ENCODE results near the gene ZHX3. TPM values are rescaled to one million over a fixed set of nuclear protein-coding genes. Genes with fewer than 3 reads are reported as not detected.

ZHX3 gene
- total RNA-seq, 1 experiment from 2014 or later = 24.6 TPM

GRCh38 chr20:41231136-41231535, 86.4 kb downstream of the ZHX3 start:
- Mint-ChIP-seq H3K27me3 (ENCODE audit: insufficient read depth, unreplicated experiment) (no peaks in the 10 kb centered on the region), H3K36me3 (ENCODE audit: insufficient read depth, unreplicated experiment) (no peaks in the 10 kb centered on the region), H3K4me1 (ENCODE audit: low read depth, unreplicated experiment) (peaks cover 9% of the 10 kb centered on the region), H3K4me3 (ENCODE audit: unreplicated experiment) (no peak overlapping the region), H3K27ac (ENCODE audit: unreplicated experiment) (no peak overlapping the region), H3K9me3 (ENCODE audit: unreplicated experiment) (no peaks in the 10 kb centered on the region)
- intact Hi-C loops (cut with micrococcal nuclease; ENCODE audit: unreplicated experiment) = no loop called here
- CTCF ChIA-PET = interaction anchor here (0.8 to 4.5 kb wide), 8 partner anchors 12 to 263 kb away, joined by 3 to 52 read pairs (median 9); partner anchors contain the start of genes LPIN3 and PLCG1
- TF ChIP-seq, protein P1, sequence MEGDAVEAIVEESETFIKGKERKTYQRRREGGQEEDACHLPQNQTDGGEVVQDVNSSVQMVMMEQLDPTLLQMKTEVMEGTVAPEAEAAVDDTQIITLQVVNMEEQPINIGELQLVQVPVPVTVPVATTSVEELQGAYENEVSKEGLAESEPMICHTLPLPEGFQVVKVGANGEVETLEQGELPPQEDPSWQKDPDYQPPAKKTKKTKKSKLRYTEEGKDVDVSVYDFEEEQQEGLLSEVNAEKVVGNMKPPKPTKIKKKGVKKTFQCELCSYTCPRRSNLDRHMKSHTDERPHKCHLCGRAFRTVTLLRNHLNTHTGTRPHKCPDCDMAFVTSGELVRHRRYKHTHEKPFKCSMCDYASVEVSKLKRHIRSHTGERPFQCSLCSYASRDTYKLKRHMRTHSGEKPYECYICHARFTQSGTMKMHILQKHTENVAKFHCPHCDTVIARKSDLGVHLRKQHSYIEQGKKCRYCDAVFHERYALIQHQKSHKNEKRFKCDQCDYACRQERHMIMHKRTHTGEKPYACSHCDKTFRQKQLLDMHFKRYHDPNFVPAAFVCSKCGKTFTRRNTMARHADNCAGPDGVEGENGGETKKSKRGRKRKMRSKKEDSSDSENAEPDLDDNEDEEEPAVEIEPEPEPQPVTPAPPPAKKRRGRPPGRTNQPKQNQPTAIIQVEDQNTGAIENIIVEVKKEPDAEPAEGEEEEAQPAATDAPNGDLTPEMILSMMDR (IDR thresholded peaks at IDR 0.05; ENCODE audit: insufficient read depth in 1 of 2, low read depth in 1 of 2, low read length in 1 of 2, severe bottlenecking in 1 of 2, unreplicated experiment in 1 of 2) = no peak
- no peak for DNase-seq
- no peaks in the 10 kb centered on the region; the same call in 1 of the 2 replicates for H3K27me3 ChIP-seq (replicated peaks; ENCODE audit: control insufficient read depth, insufficient read depth, low read length)
- H3K4me1 ChIP-seq = peaks cover 9% of the 10 kb centered on the region
- POLR2A ChIA-PET = no interaction called here
- BruUV-seq (replicated peaks) = no TSS peak
- no peak overlapping the region for H3K4me3 ChIP-seq (ENCODE audit: low read depth, low read length)
- no peaks in the 10 kb centered on the region for H3K36me3 ChIP-seq (ENCODE audit: control insufficient read depth, insufficient read depth, low read length)
- no peaks in the 10 kb centered on the region for H3K9me3 ChIP-seq

DNA sequence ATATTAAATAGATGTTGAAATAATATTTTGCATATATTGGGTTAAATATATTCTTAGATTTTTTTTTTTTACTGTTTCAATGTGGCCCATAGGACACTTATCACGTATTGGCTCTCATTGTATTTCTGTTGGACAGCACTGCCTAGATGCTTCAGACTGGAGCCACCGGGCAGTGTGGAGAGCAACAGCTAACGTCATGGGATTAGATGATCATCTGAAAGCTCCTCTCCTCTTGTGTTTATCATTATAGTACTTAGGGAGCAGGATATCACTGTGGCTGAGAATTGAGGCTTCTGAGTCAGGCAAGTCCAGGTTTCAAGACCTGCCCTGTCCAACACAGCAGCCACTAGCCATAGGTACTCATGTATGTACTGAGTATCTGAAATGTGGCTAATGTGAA, 87.4 kb downstream of the ZHX3 start:
- CTCF ChIA-PET = no interaction called here
- Mint-ChIP-seq H3K27me3 (ENCODE audit: insufficient read depth, unreplicated experiment) (no peaks in the 10 kb centered on the region), H3K27ac (ENCODE audit: unreplicated experiment) (no peak overlapping the region), H3K4me3 (ENCODE audit: unreplicated experiment) (no peak overlapping the region), H3K9me3 (ENCODE audit: unreplicated experiment) (no peaks in the 10 kb centered on the region), H3K4me1 (ENCODE audit: low read depth, unreplicated experiment) (peaks cover 9% of the 10 kb centered on the region), H3K36me3 (ENCODE audit: insufficient read depth, unreplicated experiment) (no peaks in the 10 kb centered on the region)
- no peaks in the 10 kb centered on the region for H3K9me3 ChIP-seq
- intact Hi-C loops (cut with micrococcal nuclease; ENCODE audit: unreplicated experiment) = no loop called here
- H3K36me3 ChIP-seq (ENCODE audit: control insufficient read depth, insufficient read depth, low read length) = no peaks in the 10 kb centered on the region
- TF ChIP-seq, protein P1 (IDR thresholded peaks at IDR 0.05; ENCODE audit: insufficient read depth in 1 of 2, low read depth in 1 of 2, low read length in 1 of 2, severe bottlenecking in 1 of 2, unreplicated experiment in 1 of 2) = no peak
- BruUV-seq (replicated peaks) = no TSS peak
- H3K27me3 ChIP-seq (replicated peaks; ENCODE audit: control insufficient read depth, insufficient read depth, low read length) = no peaks in the 10 kb centered on the region; the same call in 1 of the 2 replicates
- POLR2A ChIA-PET = no interaction called here
- peaks cover 9% of the 10 kb centered on the region for H3K4me1 ChIP-seq
- no peak for DNase-seq
- no peak overlapping the region for H3K4me3 ChIP-seq (ENCODE audit: low read depth, low read length)

DNA sequence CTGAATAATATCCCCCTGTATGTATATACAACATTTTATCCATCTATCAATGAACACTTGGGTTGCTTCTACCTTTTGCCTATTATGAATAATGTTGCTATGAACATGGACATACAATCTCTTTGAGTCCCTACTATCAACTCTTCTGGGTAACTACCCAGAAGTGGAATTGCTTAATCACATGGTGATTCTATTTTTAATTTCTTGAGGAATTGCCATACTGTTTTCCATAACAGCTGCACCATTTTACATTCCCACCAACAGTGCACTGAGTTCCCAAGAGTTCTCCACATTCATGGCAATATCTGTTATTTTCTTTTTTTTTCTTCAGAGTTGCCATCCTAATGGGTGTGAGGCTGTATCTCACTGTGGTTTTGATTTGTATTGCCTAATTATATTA, 88.3 kb downstream of the ZHX3 start:
- H3K27ac Mint-ChIP-seq (ENCODE audit: unreplicated experiment) = no peak overlapping the region
- intact Hi-C loops (cut with micrococcal nuclease; ENCODE audit: unreplicated experiment) = no loop called here
- H3K9me3 ChIP-seq = no peaks in the 10 kb centered on the region
- TF ChIP-seq, protein P1 (IDR thresholded peaks at IDR 0.05; ENCODE audit: insufficient read depth in 1 of 2, low read depth in 1 of 2, low read length in 1 of 2, severe bottlenecking in 1 of 2, unreplicated experiment in 1 of 2) = no peak
- H3K4me1 ChIP-seq = peaks cover 5% of the 10 kb centered on the region
- no peak for DNase-seq
- peaks cover 9% of the 10 kb centered on the region for H3K4me1 Mint-ChIP-seq (ENCODE audit: low read depth, unreplicated experiment)
- ChIA-PET CTCF (no interaction called here), POLR2A (no interaction called here)
- no peaks in the 10 kb centered on the region for H3K36me3 ChIP-seq (ENCODE audit: control insufficient read depth, insufficient read depth, low read length)
- H3K27me3 ChIP-seq (replicated peaks; ENCODE audit: control insufficient read depth, insufficient read depth, low read length) = no peaks in the 10 kb centered on the region; the same call in 1 of the 2 replicates
- H3K4me3 Mint-ChIP-seq (ENCODE audit: unreplicated experiment) = no peak overlapping the region
- H3K36me3 Mint-ChIP-seq (ENCODE audit: insufficient read depth, unreplicated experiment) = no peaks in the 10 kb centered on the region
- no TSS peak for BruUV-seq (replicated peaks)
- no peaks in the 10 kb centered on the region for H3K9me3 Mint-ChIP-seq (ENCODE audit: unreplicated experiment)
- H3K27me3 Mint-ChIP-seq (ENCODE audit: insufficient read depth, unreplicated experiment) = no peaks in the 10 kb centered on the region
- no peak overlapping the region for H3K4me3 ChIP-seq (ENCODE audit: low read depth, low read length)
